Ovary (tissue), 9 donors: Measurements from ENCODE around the gene ZKSCAN3. TPM values are rescaled to one million over a fixed set of nuclear protein-coding genes. Genes with fewer than 3 reads are reported as not detected.
A peak's percentile ranks its signal among the peaks of the same experiment; 100 is the strongest.

Source experiments
- DNase-seq, 5 donors: peaks; one replicate each; pipeline ENCODE4 v3.0.0-alpha.2; 2019 to 2020
- H3K27ac ChIP-seq, 2 donors: fragments of 200-600 bp; one replicate each; pipeline versions ENCODE4 v1.5.1 to v1.8.0; 2019 to 2022
- H3K27me3 ChIP-seq: fragments of 200-600 bp; one replicate; pipeline ENCODE4 v1.8.0; 2022
- H3K36me3 ChIP-seq: fragments of 200-600 bp; sonication (generic); one replicate; pipeline ENCODE4 v1.5.1; 2019
- H3K4me1 ChIP-seq: one replicate; pipeline ENCODE4 v1.8.1; 2013; ENCODE audit warnings: mild to moderate bottlenecking, moderate library complexity; ENCODE audit not compliant: insufficient read depth
- H3K4me3 ChIP-seq: fragments of 200-600 bp; sonication (generic); one replicate; pipeline ENCODE4 v1.5.1; 2017
- H3K9me3 ChIP-seq, 2 donors: fragments of 200-600 bp in 1 of 2; sonication (generic) in 1 of 2; one replicate each; pipeline versions ENCODE4 v1.5.1 to v1.8.1; 2013 to 2019; ENCODE audit warnings: mild to moderate bottlenecking in 1 of 2, moderate library complexity in 1 of 2
- EP300 ChIP-seq: sonication (generic); formaldehyde crosslinking; IDR thresholded peaks from one replicate; pipeline ENCODE4 v1.6.1; 2017; ENCODE audit warnings: antibody characterized with exemption
- POLR2A ChIP-seq: fragments of 450-650 bp; IDR thresholded peaks from one replicate; pipeline ENCODE4 v1.6.1; 2017; ENCODE audit warnings: antibody characterized with exemption, mild to moderate bottlenecking, moderate library complexity
- WGBS, 3 donors: extraction: QIAGEN DNeasy Blood & Tissue Kit in 1 of 3; methylation state at CpG; one replicate each; pipeline versions ENCODE4 v1.1.5 to v1.1.7; 2013 to 2017; 5-methylcytosine and 5-hydroxymethylcytosine counted together
- intact Hi-C, 4 donors: fragments of 100-400 bp; cut with DNase I; formaldehyde crosslinking; loops; one replicate each; pipeline versions ENCODE4 v1.11.0 to v1.15.1; 2022 to 2023
- polyA plus RNA-seq, 2 donors: library from polyadenylated mRNA; stranded (reverse); fragments of 200-250 nt in 1 of 2; fragments of 350-450 nt in 1 of 2; fragmentation: Illumina TruSeq in 1 of 2; extraction: RNeasy Lipid Tissue Mini Kit (QIAGEN cat#74804) in 1 of 2; gene quantifications; one replicate each; pipeline ENCODE4 v1.2.3, GENCODE V29; 2013 to 2014
- total RNA-seq, 7 donors: library from RNA; depleted of rRNA in 2 of 7; stranded (reverse); fragments of >200 nt in 2 of 7; fragmentation: NEBNext Ultra II Directional in 3 of 7; extraction: Animal tissue kit (Norgen Biotek cat#: 25700) in 3 of 7; gene quantifications; one replicate each; pipeline versions ENCODE4 v1.1.0 to v1.2.4, GENCODE V29; 2016 to 2023
- TF ChIP-seq, protein P1 (sequence below), 3 donors: fragments of 450-650 bp in 2 of 3; fragments of 200-600 bp in 1 of 3; IDR thresholded peaks; one replicate each; pipeline versions ENCODE4 v1.5.1 to v1.8.0; 2016 to 2022; ENCODE audit warnings: antibody characterized with exemption in 3 of 3, mild to moderate bottlenecking in 1 of 3
- donor health status: DM: no; HTN: no; CAD: no; lungs with moderate emphysema.
- donor health status: DM: no; HTN: no; CAD: no.
- donor health status: Bipolar disorder and iron deficiency.
- donor health status: DM: yes; HTN: yes; CAD: no.
- donor health status: DM: no; HTN: no; CAD: no.
- donor health status: DM: yes; HTN: yes; CAD: no.

ZKSCAN3 gene
- total and polyA plus RNA-seq, 9 donors, result 2.0 to 8.2 (median 6.1) TPM

DNA sequence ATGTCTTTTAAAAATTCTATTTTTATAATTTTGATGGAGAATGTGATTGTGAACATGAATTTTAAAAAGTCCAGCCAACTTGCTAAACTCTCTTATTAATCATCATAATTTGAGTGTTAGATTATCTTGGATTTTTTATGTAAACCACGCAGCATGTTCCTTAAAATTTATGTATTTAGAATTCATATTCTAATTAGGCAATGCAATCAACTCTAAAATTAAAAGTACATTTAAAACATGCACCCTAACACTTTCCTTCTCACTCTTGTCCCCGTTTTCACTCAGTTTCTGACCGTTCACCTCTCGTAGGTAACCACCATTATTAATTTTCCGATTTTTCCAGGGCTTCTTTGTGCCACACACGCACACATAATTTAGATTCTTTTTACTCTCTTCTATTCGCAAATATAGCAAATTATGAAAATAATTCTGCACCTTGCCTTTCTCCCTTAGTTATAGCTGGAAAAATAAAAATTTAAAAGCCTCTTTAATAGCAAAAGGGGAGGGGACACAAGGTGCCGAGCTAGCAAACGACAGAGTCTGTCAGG is 329 bp upstream of the ZKSCAN3 start:
- WGBS, 3 donors, result 1 to 3% (median 3%) methylated on average over 9 of the region's 9 CpGs
- Histone ChIP-seq H3K4me1 (peaks cover 3% of the 10 kb centered on the region), H3K36me3 (no peaks in the 10 kb centered on the region), H3K27me3 (no peaks in the 10 kb centered on the region), H3K27ac (peak overlapping the region; percentile 1 to 40), H3K4me3 (peak overlapping the region; percentile 76), H3K9me3 (no peaks in the 10 kb centered on the region)
- intact Hi-C loops, result no loop called here
- TF ChIP-seq, protein P1, sequence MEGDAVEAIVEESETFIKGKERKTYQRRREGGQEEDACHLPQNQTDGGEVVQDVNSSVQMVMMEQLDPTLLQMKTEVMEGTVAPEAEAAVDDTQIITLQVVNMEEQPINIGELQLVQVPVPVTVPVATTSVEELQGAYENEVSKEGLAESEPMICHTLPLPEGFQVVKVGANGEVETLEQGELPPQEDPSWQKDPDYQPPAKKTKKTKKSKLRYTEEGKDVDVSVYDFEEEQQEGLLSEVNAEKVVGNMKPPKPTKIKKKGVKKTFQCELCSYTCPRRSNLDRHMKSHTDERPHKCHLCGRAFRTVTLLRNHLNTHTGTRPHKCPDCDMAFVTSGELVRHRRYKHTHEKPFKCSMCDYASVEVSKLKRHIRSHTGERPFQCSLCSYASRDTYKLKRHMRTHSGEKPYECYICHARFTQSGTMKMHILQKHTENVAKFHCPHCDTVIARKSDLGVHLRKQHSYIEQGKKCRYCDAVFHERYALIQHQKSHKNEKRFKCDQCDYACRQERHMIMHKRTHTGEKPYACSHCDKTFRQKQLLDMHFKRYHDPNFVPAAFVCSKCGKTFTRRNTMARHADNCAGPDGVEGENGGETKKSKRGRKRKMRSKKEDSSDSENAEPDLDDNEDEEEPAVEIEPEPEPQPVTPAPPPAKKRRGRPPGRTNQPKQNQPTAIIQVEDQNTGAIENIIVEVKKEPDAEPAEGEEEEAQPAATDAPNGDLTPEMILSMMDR (IDR thresholded peaks at IDR 0.05), result no peak
- no peak for TF ChIP-seq EP300
- no peak for TF ChIP-seq POLR2A
- no peak for DNase-seq

GRCh38 chr6:28351087-28351486 is 1.3 kb downstream of the ZKSCAN3 start:
- Histone ChIP-seq H3K27ac (no peak overlapping the region), H3K27me3 (no peaks in the 10 kb centered on the region), H3K4me3 (no peak overlapping the region), H3K9me3 (no peaks in the 10 kb centered on the region), H3K36me3 (no peaks in the 10 kb centered on the region), H3K4me1 (peaks cover 7% of the 10 kb centered on the region)
- no peak for TF ChIP-seq EP300
- no peak for TF ChIP-seq POLR2A
- TF ChIP-seq, protein P1 (IDR thresholded peaks at IDR 0.05), result no peak
- WGBS, 3 donors, result 58 to 68% (median 63%) methylated on average over 2 of the region's 2 CpGs
- DNase-seq, result no peak
- intact Hi-C loops, result loop anchor here (10.0 kb wide), 4 partner anchors 86 to 456 kb away; partner anchors contain the start of genes NKAPL (in 2 of the 4), ZKSCAN4 (in 2 of the 4) and ZSCAN26 (in 1 of the 4)

DNA sequence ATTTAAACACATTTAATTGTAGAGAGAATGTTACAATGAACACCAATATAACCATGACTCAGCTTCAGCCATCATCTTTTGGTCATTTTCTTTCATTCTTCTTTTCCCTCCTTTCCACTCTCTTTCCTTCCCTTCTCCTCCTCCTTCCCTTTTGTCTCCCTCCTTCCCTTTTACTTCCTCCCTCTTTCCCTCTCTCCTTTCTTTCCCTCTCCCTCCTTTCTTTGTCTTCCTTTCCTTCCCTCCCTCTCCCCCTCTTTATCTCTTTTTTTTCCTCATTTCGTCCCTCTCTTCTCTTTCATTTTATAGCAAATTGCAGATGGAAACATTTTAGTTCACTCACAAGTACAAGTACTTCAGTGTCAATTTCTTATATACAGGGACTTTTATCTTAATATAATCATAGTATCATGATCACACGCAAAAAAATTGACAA is 1.8 kb downstream of the ZKSCAN3 start:
- Histone ChIP-seq H3K27me3 (no peaks in the 10 kb centered on the region), H3K27ac (no peak overlapping the region), H3K4me1 (peaks cover 7% of the 10 kb centered on the region), H3K9me3 (no peaks in the 10 kb centered on the region), H3K4me3 (no peak overlapping the region), H3K36me3 (no peaks in the 10 kb centered on the region)
- DNase-seq, result no peak
- intact Hi-C loops, result loop anchor here (10.0 kb wide), 4 partner anchors 87 to 457 kb away; partner anchors contain the start of genes NKAPL (in 2 of the 4), ZKSCAN4 (in 2 of the 4) and ZSCAN26 (in 1 of the 4)
- WGBS, 3 donors, result 50 to 60% (median 58%) methylated on average over 2 of the region's 2 CpGs
- TF ChIP-seq POLR2A (no peak), EP300 (no peak)
- TF ChIP-seq, protein P1 (IDR thresholded peaks at IDR 0.05), result no peak

- Histone ChIP-seq H3K27ac (peak overlapping the region; percentile 27 to 83), H3K36me3 (no peaks in the 10 kb centered on the region), H3K27me3 (no peaks in the 10 kb centered on the region), H3K9me3 (no peaks in the 10 kb centered on the region), H3K4me1 (peaks cover 7% of the 10 kb centered on the region), H3K4me3 (peak overlapping the region; percentile 35)
- WGBS, 3 donors, result 54 to 65% (median 63%) methylated on average over 3 of the region's 3 CpGs
- no peak for DNase-seq
- TF ChIP-seq EP300 (no peak), POLR2A (no peak)
- TF ChIP-seq, protein P1 (IDR thresholded peaks at IDR 0.05), result no peak
- intact Hi-C loops, result loop anchor here (10.0 kb wide), 4 partner anchors 89 to 459 kb away; partner anchors contain the start of genes NKAPL (in 2 of the 4), ZKSCAN4 (in 2 of the 4) and ZSCAN26 (in 1 of the 4)
Measured at GRCh38 chr6:28353356-28353755, 3.6 kb downstream of the ZKSCAN3 start.
